ENCODE data around the gene EMX2. TPM values are rescaled to one million over a fixed set of nuclear protein-coding genes. Genes with fewer than 3 reads are reported as not detected.

EMX2 gene
- total RNA-seq, 1 experiment from 2014 or later = 4.7 TPM

DNA sequence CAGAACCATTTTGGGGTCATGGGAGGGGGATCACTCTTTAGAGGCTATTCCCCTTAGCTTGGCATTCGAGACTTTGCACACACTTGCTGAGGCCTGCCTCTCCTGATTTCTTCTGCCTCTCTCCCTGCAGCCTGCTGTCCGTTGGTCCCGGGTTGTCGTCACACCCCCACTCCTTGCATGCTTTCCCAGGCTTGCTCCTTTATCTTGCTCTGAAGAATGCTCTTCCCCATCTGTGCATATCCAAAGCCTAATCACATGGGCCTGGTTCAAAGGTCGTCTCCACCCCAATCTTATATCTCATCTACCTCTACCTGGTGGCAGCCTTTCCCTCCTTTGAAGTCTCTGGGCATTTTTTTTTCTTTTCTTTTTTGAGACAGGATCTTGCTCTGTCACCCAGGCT is 24.3 kb upstream of the EMX2 start:
- Histone ChIP-seq H3K4me1 (peaks cover 54% of the 10 kb centered on the region), H3K9me3 (no peaks in the 10 kb centered on the region), H3K36me3 (ENCODE audit: control insufficient read depth, insufficient read depth, low read length) (no peaks in the 10 kb centered on the region), H3K4me3 (ENCODE audit: low read depth, low read length) (no peak overlapping the region), H3K27me3 (replicated peaks; ENCODE audit: control insufficient read depth, insufficient read depth, low read length) (no peaks in the 10 kb centered on the region)
- no peaks in the 10 kb centered on the region for H3K27me3 Mint-ChIP-seq (ENCODE audit: insufficient read depth, unreplicated experiment)
- intact Hi-C loops (cut with micrococcal nuclease; ENCODE audit: unreplicated experiment) = loop anchor here (1.0 to 2.0 kb wide), 3 partner anchors 17 to 24 kb away; partner anchors contain the start of gene EMX2
- TF ChIP-seq CTCF (IDR thresholded peaks at IDR 0.05; ENCODE audit: insufficient read depth in 1 of 2, low read depth in 1 of 2, low read length in 1 of 2, severe bottlenecking in 1 of 2, unreplicated experiment in 1 of 2) = no peak
- peaks cover 7% of the 10 kb centered on the region for H3K9me3 Mint-ChIP-seq (ENCODE audit: unreplicated experiment)
- no TSS peak for BruUV-seq (replicated peaks)
- H3K4me3 Mint-ChIP-seq (ENCODE audit: unreplicated experiment) = peak overlapping the region; percentile 49
- DNase-seq = peak; percentile 88 to 93
- H3K36me3 Mint-ChIP-seq (ENCODE audit: insufficient read depth, unreplicated experiment) = no peaks in the 10 kb centered on the region
- peak overlapping the region; percentile 85 for H3K27ac Mint-ChIP-seq (ENCODE audit: unreplicated experiment)
- ChIA-PET POLR2A (interaction anchor here (0.6 kb wide), 1 partner anchor 25 kb away, joined by 4 read pairs; no protein-coding TSS in a partner anchor), CTCF (interaction anchor here (1.0 kb wide), 1 partner anchor 22 kb away, joined by 3 read pairs; no protein-coding TSS in a partner anchor)
- peaks cover 31% of the 10 kb centered on the region for H3K4me1 Mint-ChIP-seq (ENCODE audit: low read depth, unreplicated experiment)

DNA sequence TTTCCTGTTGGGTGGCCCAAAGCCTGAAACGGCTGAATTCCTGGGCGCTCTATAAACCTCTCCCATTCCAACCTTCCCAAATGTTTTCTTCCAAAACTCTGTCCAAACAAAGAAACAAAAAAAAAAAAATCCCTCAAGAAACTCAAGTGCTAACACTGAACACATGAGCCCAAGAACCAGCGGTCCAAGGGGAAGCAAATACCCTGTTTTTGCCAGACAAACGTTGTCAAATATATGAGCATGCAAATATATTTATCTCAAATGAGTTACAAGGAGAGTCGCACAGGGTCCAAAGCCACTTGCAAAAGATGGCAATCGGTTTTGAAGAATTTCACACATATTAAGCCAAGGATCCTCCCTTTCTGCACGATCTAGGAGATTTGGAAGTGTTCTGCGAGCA is 23.3 kb upstream of the EMX2 start:
- no peak for DNase-seq
- H3K4me1 ChIP-seq = peaks cover 54% of the 10 kb centered on the region
- no peak for TF ChIP-seq CTCF (IDR thresholded peaks at IDR 0.05; ENCODE audit: insufficient read depth in 1 of 2, low read depth in 1 of 2, low read length in 1 of 2, severe bottlenecking in 1 of 2, unreplicated experiment in 1 of 2)
- peaks cover 7% of the 10 kb centered on the region for H3K9me3 Mint-ChIP-seq (ENCODE audit: unreplicated experiment)
- ChIA-PET POLR2A (no interaction called here), CTCF (interaction anchor here (1.0 kb wide), 1 partner anchor 23 kb away, joined by 3 read pairs; no protein-coding TSS in a partner anchor)
- no peak overlapping the region for H3K4me3 Mint-ChIP-seq (ENCODE audit: unreplicated experiment)
- BruUV-seq (replicated peaks) = no TSS peak
- no peak overlapping the region for H3K4me3 ChIP-seq (ENCODE audit: low read depth, low read length)
- no peaks in the 10 kb centered on the region for H3K36me3 ChIP-seq (ENCODE audit: control insufficient read depth, insufficient read depth, low read length)
- peak overlapping the region; percentile 85 for H3K27ac Mint-ChIP-seq (ENCODE audit: unreplicated experiment)
- H3K27me3 Mint-ChIP-seq (ENCODE audit: insufficient read depth, unreplicated experiment) = no peaks in the 10 kb centered on the region
- no peaks in the 10 kb centered on the region for H3K27me3 ChIP-seq (replicated peaks; ENCODE audit: control insufficient read depth, insufficient read depth, low read length)
- peaks cover 2% of the 10 kb centered on the region for H3K36me3 Mint-ChIP-seq (ENCODE audit: insufficient read depth, unreplicated experiment)
- H3K4me1 Mint-ChIP-seq (ENCODE audit: low read depth, unreplicated experiment) = peaks cover 31% of the 10 kb centered on the region
- no peaks in the 10 kb centered on the region for H3K9me3 ChIP-seq
- intact Hi-C loops (cut with micrococcal nuclease; ENCODE audit: unreplicated experiment) = loop anchor here (2.0 kb wide), 1 partner anchor 16 kb away; no protein-coding TSS in a partner anchor

DNA sequence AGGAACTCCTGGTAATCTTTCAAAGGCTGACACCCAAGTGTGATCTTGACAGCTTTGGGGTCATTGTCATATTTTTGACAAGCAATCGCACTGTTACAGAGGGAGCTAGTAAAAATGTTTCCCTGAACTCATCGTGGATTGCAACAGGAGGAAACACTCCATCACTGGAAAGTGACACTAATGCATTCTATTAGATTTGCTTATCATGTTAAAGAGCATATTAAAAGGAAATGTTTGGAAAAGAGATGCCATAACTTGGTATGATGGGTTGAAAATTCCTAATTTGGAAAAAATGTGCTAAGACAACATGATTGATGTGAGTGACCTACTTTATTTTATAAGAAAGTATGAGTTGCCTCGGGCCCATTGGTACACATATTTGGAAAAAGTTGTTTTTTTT is 22.7 kb upstream of the EMX2 start:
- no peak for DNase-seq
- no peaks in the 10 kb centered on the region for H3K9me3 ChIP-seq
- POLR2A ChIA-PET = no interaction called here
- Mint-ChIP-seq H3K9me3 (ENCODE audit: unreplicated experiment) (peaks cover 7% of the 10 kb centered on the region), H3K36me3 (ENCODE audit: insufficient read depth, unreplicated experiment) (peaks cover 5% of the 10 kb centered on the region), H3K4me1 (ENCODE audit: low read depth, unreplicated experiment) (peaks cover 31% of the 10 kb centered on the region), H3K4me3 (ENCODE audit: unreplicated experiment) (no peak overlapping the region), H3K27ac (ENCODE audit: unreplicated experiment) (peak overlapping the region; percentile 85), H3K27me3 (ENCODE audit: insufficient read depth, unreplicated experiment) (no peaks in the 10 kb centered on the region)
- intact Hi-C loops (cut with micrococcal nuclease; ENCODE audit: unreplicated experiment) = loop anchor here (2.0 kb wide), 1 partner anchor 15 kb away; no protein-coding TSS in a partner anchor
- CTCF ChIA-PET = no interaction called here
- H3K4me3 ChIP-seq (ENCODE audit: low read depth, low read length) = no peak overlapping the region
- BruUV-seq (replicated peaks) = no TSS peak
- TF ChIP-seq CTCF (IDR thresholded peaks at IDR 0.05; ENCODE audit: insufficient read depth in 1 of 2, low read depth in 1 of 2, low read length in 1 of 2, severe bottlenecking in 1 of 2, unreplicated experiment in 1 of 2) = no peak
- peaks cover 51% of the 10 kb centered on the region for H3K4me1 ChIP-seq
- no peaks in the 10 kb centered on the region for H3K36me3 ChIP-seq (ENCODE audit: control insufficient read depth, insufficient read depth, low read length)
- H3K27me3 ChIP-seq (replicated peaks; ENCODE audit: control insufficient read depth, insufficient read depth, low read length) = no peaks in the 10 kb centered on the region
